HCT116 (cell line): ENCODE data around the gene RBM44.

Experiments
- EZH2 ChIP-seq: fragments of 200-600 bp; sonication (generic); IDR thresholded peaks from 2 replicates; pipeline ENCODE4 v1.6.1; 2017; ENCODE audit warnings: antibody characterized with exemption, mixed run types
- POLR2A ChIP-seq: IDR thresholded peaks from 2 replicates; pipeline ENCODE4 v1.7.0; 2011; ENCODE audit warnings: borderline replicate concordance; ENCODE audit not compliant: insufficient read depth, insufficient read length; ENCODE audit errors: extremely low read depth
- SIN3A ChIP-seq: IDR thresholded peaks from 2 replicates; pipeline ENCODE4 v1.6.1; 2012; ENCODE audit warnings: low read depth
- ZNF274 ChIP-seq: fragments of 200-500 bp; sonication (Bioruptor generic); IDR thresholded peaks from 2 replicates; pipeline ENCODE4 v1.6.1; 2014; ENCODE audit warnings: mild to moderate bottlenecking, low read depth, low read length, inconsistent platforms
- TF ChIP-seq, protein P1 (sequence below), 3 experiments: fragments of 200-600 bp in 1 of 3; sonication (generic) in 1 of 3; IDR thresholded peaks in 2 of 3; conservative IDR thresholded peaks in 1 of 3; 2 replicates each; pipeline ENCODE4 v1.5.1; 2012 to 2017; ENCODE audit warnings: low read depth in 2 of 3, low read length in 2 of 3, antibody characterized with exemption in 1 of 3, borderline replicate concordance in 1 of 3, control low read depth in 1 of 3, mild to moderate bottlenecking in 1 of 3, mixed read lengths in 1 of 3, mixed run types in 1 of 3, moderate library complexity in 1 of 3; ENCODE audit not compliant: insufficient read depth in 1 of 3
- TF ChIP-seq, protein P2 (sequence below): IDR thresholded peaks from 2 replicates; pipeline ENCODE4 v1.6.1; 2012

DNA sequence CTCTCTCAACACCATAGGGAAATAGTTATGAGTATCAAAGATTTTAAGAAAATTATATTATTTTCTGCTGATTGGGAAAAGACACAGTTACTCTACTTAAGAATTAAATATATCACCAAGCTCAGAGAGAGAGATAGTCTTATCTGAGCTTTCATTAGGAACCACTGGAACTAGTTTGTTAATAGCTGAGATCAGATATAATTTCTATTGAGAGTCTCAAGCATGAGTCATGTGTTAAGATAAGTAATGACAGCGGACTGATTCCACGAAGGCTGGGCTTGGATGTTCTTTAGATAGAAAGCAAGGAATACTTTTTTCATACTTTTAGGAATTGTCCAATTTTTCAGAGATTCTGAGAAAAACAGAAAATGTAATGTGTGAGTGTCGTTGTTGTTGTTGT lies 44.4 kb upstream of the RBM44 start:
- TF ChIP-seq EZH2 (no peak), POLR2A (no peak), SIN3A (no peak), ZNF274 (no peak)
- TF ChIP-seq, protein P1, sequence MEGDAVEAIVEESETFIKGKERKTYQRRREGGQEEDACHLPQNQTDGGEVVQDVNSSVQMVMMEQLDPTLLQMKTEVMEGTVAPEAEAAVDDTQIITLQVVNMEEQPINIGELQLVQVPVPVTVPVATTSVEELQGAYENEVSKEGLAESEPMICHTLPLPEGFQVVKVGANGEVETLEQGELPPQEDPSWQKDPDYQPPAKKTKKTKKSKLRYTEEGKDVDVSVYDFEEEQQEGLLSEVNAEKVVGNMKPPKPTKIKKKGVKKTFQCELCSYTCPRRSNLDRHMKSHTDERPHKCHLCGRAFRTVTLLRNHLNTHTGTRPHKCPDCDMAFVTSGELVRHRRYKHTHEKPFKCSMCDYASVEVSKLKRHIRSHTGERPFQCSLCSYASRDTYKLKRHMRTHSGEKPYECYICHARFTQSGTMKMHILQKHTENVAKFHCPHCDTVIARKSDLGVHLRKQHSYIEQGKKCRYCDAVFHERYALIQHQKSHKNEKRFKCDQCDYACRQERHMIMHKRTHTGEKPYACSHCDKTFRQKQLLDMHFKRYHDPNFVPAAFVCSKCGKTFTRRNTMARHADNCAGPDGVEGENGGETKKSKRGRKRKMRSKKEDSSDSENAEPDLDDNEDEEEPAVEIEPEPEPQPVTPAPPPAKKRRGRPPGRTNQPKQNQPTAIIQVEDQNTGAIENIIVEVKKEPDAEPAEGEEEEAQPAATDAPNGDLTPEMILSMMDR (IDR thresholded peaks at IDR 0.05 in 2 of 3, conservative IDR thresholded peaks at IDR 0.05 in 1 of 3; ENCODE audit: borderline replicate concordance in 1 of 3, insufficient read depth in 1 of 3, low read depth in 2 of 3, low read length in 2 of 3) = no peak
- TF ChIP-seq, protein P2, sequence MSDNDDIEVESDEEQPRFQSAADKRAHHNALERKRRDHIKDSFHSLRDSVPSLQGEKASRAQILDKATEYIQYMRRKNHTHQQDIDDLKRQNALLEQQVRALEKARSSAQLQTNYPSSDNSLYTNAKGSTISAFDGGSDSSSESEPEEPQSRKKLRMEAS = no peak
